DOHH2 (cell line): ENCODE data around the gene AFMID.

Source experiments
- H3F3A ChIP-seq: fragments of 200-600 bp; sonication (generic), shearing (Covaris generic); 2 replicates; pipeline ENCODE4 v1.6.0; 2016; ENCODE audit warnings: antibody characterized with exemption, mild to moderate bottlenecking; ENCODE audit not compliant: control insufficient read depth, insufficient read depth
- H3K27ac ChIP-seq: fragments of 200-600 bp; sonication (generic); 2 replicates; pipeline ENCODE4 v1.5.1; 2014; ENCODE audit warnings: low read depth, mild to moderate bottlenecking, low read length, moderate library complexity
- H3K27me3 ChIP-seq: fragments of 200-600 bp; sonication (generic); 2 replicates; pipeline ENCODE4 v1.6.1; 2014; ENCODE audit warnings: mild to moderate bottlenecking, low read length, mixed read lengths; ENCODE audit not compliant: control insufficient read depth
- H3K36me3 ChIP-seq: fragments of 200-600 bp; sonication (generic); 2 replicates; pipeline ENCODE4 v1.6.1; 2014; ENCODE audit warnings: mild to moderate bottlenecking, low read length, moderate library complexity, mixed read lengths; ENCODE audit not compliant: control insufficient read depth
- H3K4me1 ChIP-seq: fragments of 200-600 bp; sonication (generic); 2 replicates; pipeline ENCODE4 v1.6.1; 2014; ENCODE audit warnings: mild to moderate bottlenecking, low read length, mixed read lengths; ENCODE audit not compliant: control insufficient read depth
- H3K4me2 ChIP-seq: fragments of 200-600 bp; sonication (generic); 2 replicates; pipeline ENCODE4 v1.6.0; 2014; ENCODE audit warnings: mild to moderate bottlenecking, low read length, moderate library complexity
- H3K4me3 ChIP-seq: fragments of 200-600 bp; sonication (generic); 2 replicates; pipeline ENCODE4 v1.5.1; 2014; ENCODE audit warnings: mild to moderate bottlenecking, low read length, mixed read lengths
- H3K79me2 ChIP-seq: fragments of 200-600 bp; sonication (generic); 2 replicates; pipeline ENCODE4 v1.6.1; 2014; ENCODE audit warnings: mild to moderate bottlenecking, low read length, mixed read lengths; ENCODE audit not compliant: control insufficient read depth
- H3K9me2 ChIP-seq: fragments of 200-600 bp; sonication (generic); replicated peaks from 2 replicates; pipeline ENCODE4 v1.6.1; 2014; ENCODE audit warnings: mild to moderate bottlenecking, low read length, mixed read lengths; ENCODE audit not compliant: control insufficient read depth
- H3K9me3 ChIP-seq: fragments of 200-600 bp; sonication (generic); 2 replicates; pipeline ENCODE4 v1.6.1; 2014; ENCODE audit warnings: antibody characterized with exemption, low read length, mixed read lengths; ENCODE audit not compliant: control insufficient read depth, insufficient read depth
- H4K20me1 ChIP-seq: fragments of 200-600 bp; sonication (generic); 2 replicates; pipeline ENCODE4 v1.6.0; 2014; ENCODE audit warnings: low read depth, mild to moderate bottlenecking, antibody characterized with exemption, low read length, moderate library complexity; ENCODE audit not compliant: control insufficient read depth, insufficient read depth
- EZH2phosphoT487 ChIP-seq: fragments of 200-600 bp; sonication (generic); IDR thresholded peaks from 2 replicates; pipeline ENCODE4 v1.6.1; 2017; ENCODE audit warnings: borderline replicate concordance, mild to moderate bottlenecking, antibody characterized with exemption, low read length, moderate library complexity, mixed read lengths
- TF ChIP-seq, protein P1 (sequence below): fragments of 200-600 bp; sonication (generic); IDR thresholded peaks from one replicate; pipeline ENCODE4 v1.5.1; 2014; ENCODE audit warnings: antibody characterized with exemption, mild to moderate bottlenecking, low read depth, low read length; ENCODE audit not compliant: poor library complexity, severe bottlenecking

Gene AFMID

DNA sequence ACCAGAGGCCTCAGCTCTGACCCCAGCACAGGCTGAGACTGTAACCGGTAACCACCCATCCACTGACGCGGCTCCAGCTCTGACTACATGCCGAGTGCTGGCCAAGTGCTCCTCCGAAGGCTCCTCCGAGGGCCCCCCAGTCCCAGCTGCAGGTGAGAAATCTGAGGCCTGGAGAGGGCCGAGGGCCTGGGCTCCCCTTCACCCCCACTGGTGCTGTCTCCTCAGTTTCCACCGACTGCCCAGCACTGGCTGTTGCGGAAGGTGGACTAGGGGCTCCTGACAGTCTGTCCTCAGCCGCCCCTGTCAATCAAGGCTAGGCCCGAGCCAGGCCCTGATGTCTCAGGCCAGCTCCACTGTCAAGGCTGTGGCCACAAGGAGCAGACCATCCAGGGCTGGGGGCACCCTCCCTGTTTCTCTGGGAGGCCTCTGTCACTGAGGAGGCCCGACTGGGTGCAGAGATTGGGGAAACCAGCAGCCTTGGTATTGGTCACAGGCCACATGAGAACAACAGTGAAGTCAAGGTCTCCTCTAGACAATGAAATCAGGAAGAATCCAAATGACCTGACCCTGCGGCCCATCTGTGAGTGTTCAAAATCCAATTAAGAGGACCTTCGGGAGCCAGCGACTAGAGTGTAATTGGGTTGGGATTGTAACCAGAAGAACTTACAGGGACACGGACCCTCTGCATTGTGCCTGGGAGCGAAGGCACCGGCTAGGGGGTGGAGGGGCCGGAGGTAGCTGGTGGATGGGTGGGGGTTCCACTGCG is 49.4 kb downstream of the AFMID start:
- TF ChIP-seq, protein P1, sequence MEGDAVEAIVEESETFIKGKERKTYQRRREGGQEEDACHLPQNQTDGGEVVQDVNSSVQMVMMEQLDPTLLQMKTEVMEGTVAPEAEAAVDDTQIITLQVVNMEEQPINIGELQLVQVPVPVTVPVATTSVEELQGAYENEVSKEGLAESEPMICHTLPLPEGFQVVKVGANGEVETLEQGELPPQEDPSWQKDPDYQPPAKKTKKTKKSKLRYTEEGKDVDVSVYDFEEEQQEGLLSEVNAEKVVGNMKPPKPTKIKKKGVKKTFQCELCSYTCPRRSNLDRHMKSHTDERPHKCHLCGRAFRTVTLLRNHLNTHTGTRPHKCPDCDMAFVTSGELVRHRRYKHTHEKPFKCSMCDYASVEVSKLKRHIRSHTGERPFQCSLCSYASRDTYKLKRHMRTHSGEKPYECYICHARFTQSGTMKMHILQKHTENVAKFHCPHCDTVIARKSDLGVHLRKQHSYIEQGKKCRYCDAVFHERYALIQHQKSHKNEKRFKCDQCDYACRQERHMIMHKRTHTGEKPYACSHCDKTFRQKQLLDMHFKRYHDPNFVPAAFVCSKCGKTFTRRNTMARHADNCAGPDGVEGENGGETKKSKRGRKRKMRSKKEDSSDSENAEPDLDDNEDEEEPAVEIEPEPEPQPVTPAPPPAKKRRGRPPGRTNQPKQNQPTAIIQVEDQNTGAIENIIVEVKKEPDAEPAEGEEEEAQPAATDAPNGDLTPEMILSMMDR = no peak
- no peak for TF ChIP-seq EZH2phosphoT487
- H4K20me1 ChIP-seq = no peaks in the 10 kb centered on the region
- H3K4me2 ChIP-seq = no peak overlapping the region
- no peaks in the 10 kb centered on the region for H3K79me2 ChIP-seq
- H3K4me1 ChIP-seq = peaks cover 43% of the 10 kb centered on the region
- no peaks in the 10 kb centered on the region for H3K36me3 ChIP-seq
- no peaks in the 10 kb centered on the region; the same call in 1 of the 2 replicates for H3K9me3 ChIP-seq
- H3K27me3 ChIP-seq = peaks cover 13% of the 10 kb centered on the region
- no peak overlapping the region for H3K4me3 ChIP-seq
- H3F3A ChIP-seq = peaks cover 13% of the 10 kb centered on the region
- H3K27ac ChIP-seq = no peak overlapping the region
- no peaks in the 10 kb centered on the region for H3K9me2 ChIP-seq

DNA sequence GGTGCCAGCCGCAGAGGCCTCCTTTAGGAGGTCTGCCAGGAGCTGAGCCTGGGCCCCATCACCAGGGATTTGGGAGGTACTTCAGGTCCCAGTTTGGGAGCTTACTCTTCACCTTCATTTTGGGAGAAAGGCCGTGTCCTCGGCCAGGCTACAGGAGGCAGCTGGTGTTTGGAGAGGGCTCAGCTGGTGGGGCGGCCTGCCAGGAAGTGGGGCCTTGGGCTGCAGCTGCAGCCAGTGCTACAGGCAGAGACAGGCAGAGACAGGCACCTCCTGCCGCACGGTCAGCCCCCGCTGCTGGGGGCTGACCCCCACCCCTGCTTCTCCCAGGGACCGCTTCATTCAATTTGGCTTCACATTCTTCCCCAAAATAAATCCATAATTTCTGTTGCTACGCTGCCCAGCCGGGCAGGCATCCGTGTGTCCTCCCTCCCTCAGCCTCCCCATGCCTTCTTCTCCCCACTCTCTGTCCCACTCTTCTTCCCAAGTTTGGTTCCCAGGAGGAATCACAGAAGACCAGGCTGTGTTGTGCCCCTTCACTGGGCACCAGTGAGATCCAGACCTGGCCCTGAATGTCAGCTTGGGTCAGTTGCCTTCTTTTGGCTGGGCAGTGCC is 50.3 kb downstream of the AFMID start:
- Histone ChIP-seq H3K27ac (no peak overlapping the region), H3K4me2 (no peak overlapping the region), H3K27me3 (peaks cover 6% of the 10 kb centered on the region), H3K9me3 (no peaks in the 10 kb centered on the region; the same call in 1 of the 2 replicates), H3K36me3 (no peaks in the 10 kb centered on the region), H3F3A (peaks cover 20% of the 10 kb centered on the region), H3K9me2 (no peaks in the 10 kb centered on the region), H3K79me2 (no peaks in the 10 kb centered on the region), H3K4me1 (peaks cover 45% of the 10 kb centered on the region), H4K20me1 (no peaks in the 10 kb centered on the region), H3K4me3 (no peak overlapping the region)
- TF ChIP-seq, protein P1 = no peak
- TF ChIP-seq EZH2phosphoT487 = no peak

DNA sequence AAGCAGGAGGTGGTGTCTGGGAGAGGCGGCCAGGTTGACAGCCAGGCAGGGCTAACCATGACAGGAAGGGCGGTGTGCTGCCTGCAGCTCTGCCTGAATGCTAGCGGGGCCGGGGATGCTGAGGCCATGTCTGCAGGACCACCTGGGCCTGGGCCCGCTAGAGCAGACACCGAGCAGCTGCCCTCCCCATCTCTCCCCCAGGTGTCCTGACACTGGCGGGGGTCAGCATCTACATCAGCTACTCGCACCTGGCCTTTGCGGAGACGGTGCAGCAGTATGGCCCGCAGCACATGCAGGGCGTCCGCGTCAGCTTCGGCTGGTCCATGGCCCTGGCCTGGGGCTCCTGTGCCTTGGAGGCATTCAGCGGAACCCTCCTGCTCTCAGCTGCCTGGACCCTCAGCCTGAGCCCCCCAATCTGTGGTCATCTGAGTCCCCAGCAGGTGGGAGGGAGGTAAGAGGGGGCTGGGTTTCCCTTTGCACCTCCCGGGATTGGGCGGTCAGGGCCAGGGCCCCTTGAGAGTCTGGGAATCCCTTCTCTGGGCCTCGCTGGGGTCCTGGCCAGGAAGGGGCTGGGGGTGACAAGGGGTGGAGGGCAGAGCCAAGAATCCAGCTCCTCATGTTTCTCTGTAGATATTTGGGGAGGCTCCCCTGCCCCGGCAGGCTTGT is 51.8 kb downstream of the AFMID start:
- Histone ChIP-seq H3K27ac (peak overlapping the region; percentile 95), H3K4me3 (peak overlapping the region; percentile 56), H3K4me2 (peak overlapping the region; percentile 81), H3K79me2 (no peaks in the 10 kb centered on the region), H3F3A (peaks cover 30% of the 10 kb centered on the region), H3K36me3 (no peaks in the 10 kb centered on the region), H3K4me1 (peaks cover 57% of the 10 kb centered on the region), H3K27me3 (no peaks in the 10 kb centered on the region), H4K20me1 (no peaks in the 10 kb centered on the region), H3K9me3 (no peaks in the 10 kb centered on the region; the same call in 1 of the 2 replicates), H3K9me2 (no peaks in the 10 kb centered on the region)
- no peak for TF ChIP-seq EZH2phosphoT487
- TF ChIP-seq, protein P1 = no peak
